Mesenchymal stem cell (in vitro differentiated cells and primary cell): ENCODE data around the gene CENPS.

Experiments used
- DNase-seq: peaks from one replicate; pipeline ENCODE4 v3.0.0-alpha.2; 2013
- H2AFZ ChIP-seq: one replicate; pipeline ENCODE4 v1.6.1; 2013; ENCODE audit warnings: low read depth, mild to moderate bottlenecking, control low read depth, inconsistent platforms, low read length, moderate library complexity
- H2AK5ac ChIP-seq: 2 replicates; pipeline ENCODE4 v1.6.1; 2013; ENCODE audit warnings: low read length, moderate library complexity, mild to moderate bottlenecking, inconsistent platforms; ENCODE audit not compliant: severe bottlenecking
- H2BK120ac ChIP-seq: one replicate; pipeline ENCODE4 v1.6.1; 2013; ENCODE audit warnings: low read depth, mild to moderate bottlenecking, inconsistent platforms, low read length, moderate library complexity
- H2BK12ac ChIP-seq, 2 experiments: one replicate each; pipeline ENCODE4 v1.6.1; 2013; ENCODE audit warnings: inconsistent platforms in 2 of 2, low read length in 2 of 2, mild to moderate bottlenecking in 2 of 2, moderate library complexity in 2 of 2, control low read depth in 1 of 2
- H2BK15ac ChIP-seq: one replicate; pipeline ENCODE4 v1.6.1; 2013; ENCODE audit warnings: mild to moderate bottlenecking, low read depth, inconsistent platforms; ENCODE audit not compliant: poor library complexity, severe bottlenecking
- H2BK5ac ChIP-seq: 2 replicates; pipeline ENCODE4 v1.6.1; 2013; ENCODE audit warnings: low read depth, mild to moderate bottlenecking, low read length, control low read depth, inconsistent platforms; ENCODE audit not compliant: poor library complexity, severe bottlenecking
- H3K14ac ChIP-seq, 2 experiments: one replicate each; pipeline ENCODE4 v1.6.1; 2013; ENCODE audit warnings: inconsistent platforms in 2 of 2, low read length in 2 of 2, control low read depth in 1 of 2, mild to moderate bottlenecking in 1 of 2, moderate library complexity in 1 of 2
- H3K18ac ChIP-seq, 2 experiments: one replicate each; pipeline ENCODE4 v1.6.1; 2013; ENCODE audit warnings: inconsistent platforms in 2 of 2, low read length in 2 of 2, control low read depth in 1 of 2, low read depth in 1 of 2, mild to moderate bottlenecking in 1 of 2
- H3K23ac ChIP-seq, 2 experiments: one replicate each; pipeline ENCODE4 v1.6.1; 2013; ENCODE audit warnings: inconsistent platforms in 2 of 2, low read length in 2 of 2, mild to moderate bottlenecking in 2 of 2, moderate library complexity in 2 of 2, control low read depth in 1 of 2
- H3K27ac ChIP-seq: 2 replicates; pipeline ENCODE4 v1.5.1; 2013; ENCODE audit warnings: mild to moderate bottlenecking, moderate library complexity, low read length, control low read depth, inconsistent platforms; ENCODE audit not compliant: poor library complexity, severe bottlenecking
- H3K27me3 ChIP-seq, 2 experiments: 2 replicates each; pipeline versions ENCODE4 v1.6.1 to v1.7.0; 2013; ENCODE audit warnings: low read length in 2 of 2, mild to moderate bottlenecking in 2 of 2, moderate library complexity in 2 of 2, control low read depth in 1 of 2, inconsistent platforms in 1 of 2; ENCODE audit not compliant: control insufficient read depth in 1 of 2, insufficient read depth in 1 of 2
- H3K36me3 ChIP-seq, 2 experiments: 2 replicates each; pipeline versions ENCODE4 v1.6.1 to v1.7.0; 2013; ENCODE audit warnings: low read length in 2 of 2, control low read depth in 1 of 2, inconsistent platforms in 1 of 2, low read depth in 1 of 2, mild to moderate bottlenecking in 1 of 2; ENCODE audit not compliant: insufficient read depth in 2 of 2, control insufficient read depth in 1 of 2
- H3K4ac ChIP-seq, 2 experiments: one replicate each; pipeline ENCODE4 v1.6.1; 2013; ENCODE audit warnings: inconsistent platforms in 2 of 2, low read length in 2 of 2, mild to moderate bottlenecking in 2 of 2, moderate library complexity in 2 of 2, control low read depth in 1 of 2, low read depth in 1 of 2
- H3K4me1 ChIP-seq: 2 replicates; pipeline ENCODE4 v1.6.1; 2013; ENCODE audit warnings: low read depth, low read length, control low read depth; ENCODE audit not compliant: control insufficient read depth, insufficient read depth
- H3K4me2 ChIP-seq: 2 replicates; pipeline ENCODE4 v1.6.1; 2013; ENCODE audit warnings: low read length, mild to moderate bottlenecking, inconsistent platforms; ENCODE audit not compliant: poor library complexity, severe bottlenecking
- H3K4me3 ChIP-seq, 2 experiments: 2 replicates each; pipeline versions ENCODE4 v1.5.1 to v1.7.0; 2013; ENCODE audit warnings: low read length in 2 of 2, mild to moderate bottlenecking in 2 of 2, control low read depth in 1 of 2, low read depth in 1 of 2; ENCODE audit not compliant: insufficient read depth in 1 of 2
- H3K79me1 ChIP-seq: replicated peaks from 2 replicates; pipeline ENCODE4 v1.6.1; 2013; ENCODE audit warnings: mild to moderate bottlenecking, control low read depth, low read length, inconsistent platforms; ENCODE audit not compliant: poor library complexity, severe bottlenecking
- H3K9ac ChIP-seq: 2 replicates; pipeline ENCODE4 v1.7.0; 2013; ENCODE audit warnings: mild to moderate bottlenecking, low read length, moderate library complexity
- H3K9me3 ChIP-seq: 2 replicates; pipeline ENCODE4 v1.7.0; 2013; ENCODE audit warnings: mild to moderate bottlenecking, low read length; ENCODE audit not compliant: control insufficient read depth
- H4K8ac ChIP-seq: one replicate; pipeline ENCODE4 v1.6.1; 2013; ENCODE audit warnings: inconsistent platforms, mild to moderate bottlenecking, low read length, moderate library complexity
- H4K91ac ChIP-seq: one replicate; pipeline ENCODE4 v1.6.1; 2013; ENCODE audit warnings: mild to moderate bottlenecking, low read length, inconsistent platforms
- WGBS: methylation state at CpG from one replicate; pipeline ENCODE4 v1.1.7; 2013; ENCODE audit warnings: mixed read lengths; 5-methylcytosine and 5-hydroxymethylcytosine counted together

The CENPS gene

GRCh38 chr1:10419351-10419750, 10.9 kb upstream of the CENPS start:
- no peak overlapping the region for H3K27ac ChIP-seq
- no peak overlapping the region for H3K18ac ChIP-seq
- WGBS, result 98% methylated on average over 15 of the region's 15 CpGs
- no peak overlapping the region for H4K91ac ChIP-seq
- H3K4me2 ChIP-seq, result no peak overlapping the region
- H2BK12ac ChIP-seq, result no peak overlapping the region
- H3K4ac ChIP-seq, result no peak overlapping the region
- no peaks in the 10 kb centered on the region for H3K27me3 ChIP-seq
- H2AK5ac ChIP-seq, result no peak overlapping the region
- DNase-seq, result no peak
- no peak overlapping the region for H3K9ac ChIP-seq
- H3K9me3 ChIP-seq, result no peaks in the 10 kb centered on the region
- H2BK120ac ChIP-seq, result no peak overlapping the region
- no peak overlapping the region for H2BK5ac ChIP-seq
- H2AFZ ChIP-seq, result no peak overlapping the region
- no peak overlapping the region for H4K8ac ChIP-seq
- H2BK15ac ChIP-seq, result no peak overlapping the region
- no peak overlapping the region for H3K23ac ChIP-seq
- peaks cover 5% of the 10 kb centered on the region for H3K79me1 ChIP-seq
- H3K4me3 ChIP-seq, result no peak overlapping the region
- peaks cover 4% of the 10 kb centered on the region for H3K4me1 ChIP-seq
- H3K36me3 ChIP-seq, result peaks cover 69 to 79% of the 10 kb centered on the region in 2 experiments
- H3K14ac ChIP-seq, result no peak overlapping the region

- Histone ChIP-seq H3K4ac (no peak overlapping the region), H3K9me3 (no peaks in the 10 kb centered on the region), H2BK120ac (no peak overlapping the region), H4K91ac (no peak overlapping the region), H3K27me3 (no peaks in the 10 kb centered on the region), H3K4me3 (no peak overlapping the region), H2BK12ac (no peak overlapping the region), H2BK5ac (no peak overlapping the region), H3K4me1 (peaks cover 2% of the 10 kb centered on the region), H3K18ac (no peak overlapping the region), H2BK15ac (no peak overlapping the region), H3K27ac (no peak overlapping the region), H3K4me2 (no peak overlapping the region), H3K23ac (no peak overlapping the region), H3K79me1 (no peaks in the 10 kb centered on the region), H3K36me3 (peaks cover 47 to 64% of the 10 kb centered on the region in 2 experiments), H3K14ac (no peak overlapping the region), H4K8ac (no peak overlapping the region), H2AK5ac (no peak overlapping the region), H3K9ac (no peak overlapping the region), H2AFZ (no peak overlapping the region)
- 95% methylated on average over 5 of the region's 5 CpGs for WGBS
- DNase-seq, result no peak
Observed at GRCh38 chr1:10421637-10422036, 8.6 kb upstream of the CENPS start.

GRCh38 chr1:10424034-10424433, 6.2 kb upstream of the CENPS start:
- Histone ChIP-seq H2BK12ac (no peak overlapping the region), H2AFZ (no peak overlapping the region), H3K27me3 (no peaks in the 10 kb centered on the region), H3K23ac (no peak overlapping the region), H3K18ac (no peak overlapping the region), H2BK120ac (no peak overlapping the region), H2BK15ac (no peak overlapping the region), H3K79me1 (no peaks in the 10 kb centered on the region), H3K9me3 (no peaks in the 10 kb centered on the region), H3K9ac (peak overlapping the region; percentile 69), H3K14ac (no peak overlapping the region), H2BK5ac (no peak overlapping the region), H3K4me2 (no peak overlapping the region), H3K4me1 (peaks cover 2% of the 10 kb centered on the region), H4K8ac (no peak overlapping the region), H3K4me3 (no peak overlapping the region), H4K91ac (no peak overlapping the region), H3K36me3 (peaks cover 25 to 43% of the 10 kb centered on the region in 2 experiments), H3K27ac (no peak overlapping the region), H2AK5ac (no peak overlapping the region), H3K4ac (no peak overlapping the region)
- no peak for DNase-seq
- 83% methylated on average over 9 of the region's 9 CpGs for WGBS

- H3K79me1 ChIP-seq, result no peaks in the 10 kb centered on the region
- no peak for DNase-seq
- H3K4me3 ChIP-seq, result no peak overlapping the region
- H3K4me1 ChIP-seq, result peaks cover 2% of the 10 kb centered on the region
- H2BK15ac ChIP-seq, result no peak overlapping the region
- no peaks in the 10 kb centered on the region for H3K9me3 ChIP-seq
- H4K91ac ChIP-seq, result no peak overlapping the region
- no peak overlapping the region for H3K4ac ChIP-seq
- no peak overlapping the region for H2BK12ac ChIP-seq
- 97% methylated on average over 6 of the region's 8 CpGs for WGBS
- no peak overlapping the region for H3K14ac ChIP-seq
- no peak overlapping the region for H3K4me2 ChIP-seq
- no peak overlapping the region for H3K18ac ChIP-seq
- no peak overlapping the region for H2BK120ac ChIP-seq
- H2BK5ac ChIP-seq, result no peak overlapping the region
- H2AK5ac ChIP-seq, result no peak overlapping the region
- no peak overlapping the region for H3K23ac ChIP-seq
- no peak overlapping the region for H2AFZ ChIP-seq
- no peak overlapping the region for H4K8ac ChIP-seq
- no peaks in the 10 kb centered on the region for H3K27me3 ChIP-seq
- H3K9ac ChIP-seq, result peak overlapping the region; percentile 69
- no peak overlapping the region for H3K27ac ChIP-seq
- H3K36me3 ChIP-seq, result peaks cover 19 to 37% of the 10 kb centered on the region in 2 experiments
Observed at GRCh38 chr1:10424651-10425050, 5.6 kb upstream of the CENPS start.
